Suprapubic skin (tissue), 4 donors: ENCODE data around the gene DOHH.

Experiments
- CTCF ChIP-seq, 2 donors: fragments of 200-600 bp in 1 of 2; fragments of 450-650 bp in 1 of 2; sonication (generic) in 1 of 2; IDR thresholded peaks; one replicate each; pipeline ENCODE4 v1.5.1; 2016 to 2019; ENCODE audit warnings: antibody characterized with exemption in 2 of 2, mild to moderate bottlenecking in 1 of 2, moderate library complexity in 1 of 2
- EP300 ChIP-seq: sonication (generic); formaldehyde crosslinking; IDR thresholded peaks from one replicate; pipeline ENCODE4 v1.6.1; 2017; ENCODE audit warnings: antibody characterized with exemption
- POLR2A ChIP-seq, 2 donors: fragments of 450-650 bp; IDR thresholded peaks; one replicate each; pipeline ENCODE4 v1.6.1; 2017; ENCODE audit warnings: antibody characterized with exemption in 2 of 2, mild to moderate bottlenecking in 2 of 2, moderate library complexity in 2 of 2
- POLR2AphosphoS5 ChIP-seq, 3 donors: sonication (generic); formaldehyde crosslinking; IDR thresholded peaks; one replicate each; pipeline ENCODE4 v1.6.1; 2017; ENCODE audit warnings: antibody characterized with exemption in 3 of 3

GRCh38 chr19:3549816-3550215 is 49.3 kb upstream of the DOHH start:
- TF ChIP-seq CTCF (IDR thresholded peaks at IDR 0.05) (no peak), EP300 (no peak), POLR2AphosphoS5 (IDR thresholded peaks at IDR 0.05) (no peak), POLR2A (IDR thresholded peaks at IDR 0.05) (no peak)
